ENCODE data around the gene MNAT1.

GRCh38 chr14:60700598-60700997 lies 34.0 kb upstream of the MNAT1 start:
- TF ChIP-seq, protein P1, sequence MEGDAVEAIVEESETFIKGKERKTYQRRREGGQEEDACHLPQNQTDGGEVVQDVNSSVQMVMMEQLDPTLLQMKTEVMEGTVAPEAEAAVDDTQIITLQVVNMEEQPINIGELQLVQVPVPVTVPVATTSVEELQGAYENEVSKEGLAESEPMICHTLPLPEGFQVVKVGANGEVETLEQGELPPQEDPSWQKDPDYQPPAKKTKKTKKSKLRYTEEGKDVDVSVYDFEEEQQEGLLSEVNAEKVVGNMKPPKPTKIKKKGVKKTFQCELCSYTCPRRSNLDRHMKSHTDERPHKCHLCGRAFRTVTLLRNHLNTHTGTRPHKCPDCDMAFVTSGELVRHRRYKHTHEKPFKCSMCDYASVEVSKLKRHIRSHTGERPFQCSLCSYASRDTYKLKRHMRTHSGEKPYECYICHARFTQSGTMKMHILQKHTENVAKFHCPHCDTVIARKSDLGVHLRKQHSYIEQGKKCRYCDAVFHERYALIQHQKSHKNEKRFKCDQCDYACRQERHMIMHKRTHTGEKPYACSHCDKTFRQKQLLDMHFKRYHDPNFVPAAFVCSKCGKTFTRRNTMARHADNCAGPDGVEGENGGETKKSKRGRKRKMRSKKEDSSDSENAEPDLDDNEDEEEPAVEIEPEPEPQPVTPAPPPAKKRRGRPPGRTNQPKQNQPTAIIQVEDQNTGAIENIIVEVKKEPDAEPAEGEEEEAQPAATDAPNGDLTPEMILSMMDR (IDR thresholded peaks at IDR 0.05): no peak
- TF ChIP-seq POLR2A (IDR thresholded peaks at IDR 0.05): no peak
